NCI-H526 treated with DMSO at 0.1 percent for 48 hours (cell line): ENCODE results near the gene ARIH1.
"Not testable (repeated sequence)": the region's sequence is repeated elsewhere in the genome, so short reads cannot be mapped to it uniquely, and the experiment has no call there.

Source experiments
- DNase-seq: peaks from one replicate; lab custom pipeline; 2025; lab: John Stamatoyannopoulos, UW

The ARIH1 gene

GRCh38 chr15:72473614-72474465 lies at the start of gene ARIH1:
TSS of gene ARIH1 (plus strand) at chr15:72474330. CDS start at chr15:72474640, 310 bp downstream.
- DNase-seq, result peak; percentile 91

- DNase-seq, result no peak
These were observed 47.4 kb upstream of the ARIH1 start for GRCh38 chr15:72426753-72427152.

GRCh38 chr15:72437650-72438316 lies 36.3 kb upstream of the ARIH1 start:
- no peak for DNase-seq

- DNase-seq, result not testable (repeated sequence)
These were observed 31.3 kb upstream of the ARIH1 start for GRCh38 chr15:72442848-72443247.

- no peak for DNase-seq
These were observed 28.7 kb upstream of the ARIH1 start for GRCh38 chr15:72445426-72445825.

- no peak for DNase-seq
These were observed 23.3 kb upstream of the ARIH1 start for GRCh38 chr15:72450805-72451204.

- no peak for DNase-seq
These were observed 22.9 kb upstream of the ARIH1 start for GRCh38 chr15:72451224-72451623.

- no peak for DNase-seq
These were observed 17.4 kb upstream of the ARIH1 start for GRCh38 chr15:72456684-72457083.

- DNase-seq, result no peak
These were observed 13.7 kb upstream of the ARIH1 start for GRCh38 chr15:72460402-72460801.

- DNase-seq, result no peak
These were observed 10.4 kb upstream of the ARIH1 start for GRCh38 chr15:72463702-72464101.

GRCh38 chr15:72464251-72464650 lies 9.9 kb upstream of the ARIH1 start:
- no peak for DNase-seq

GRCh38 chr15:72468103-72468502 lies 6.0 kb upstream of the ARIH1 start:
- DNase-seq, result no peak

- no peak for DNase-seq
These were observed 1.0 kb upstream of the ARIH1 start for GRCh38 chr15:72472992-72473610.

GRCh38 chr15:72474466-72474911 lies 359 bp downstream of the ARIH1 start:
- no peak for DNase-seq

GRCh38 chr15:72474912-72475628 lies 940 bp downstream of the ARIH1 start:
- DNase-seq, result peak; percentile 36

GRCh38 chr15:72475674-72476073 lies 1.5 kb downstream of the ARIH1 start:
- no peak for DNase-seq

GRCh38 chr15:72476330-72476729 lies 2.2 kb downstream of the ARIH1 start:
- DNase-seq, result not testable (repeated sequence)

GRCh38 chr15:72481015-72481659 lies 7.0 kb downstream of the ARIH1 start:
- DNase-seq, result no peak

- DNase-seq, result no peak
These were observed 8.1 kb downstream of the ARIH1 start for GRCh38 chr15:72482275-72482674.

GRCh38 chr15:72483279-72483678 lies 9.1 kb downstream of the ARIH1 start:
- DNase-seq, result no peak

GRCh38 chr15:72486144-72486543 lies 12.0 kb downstream of the ARIH1 start:
- no peak for DNase-seq
